Myocyte (in vitro differentiated cells): Measurements from ENCODE around the gene TMEM252. TPM values are rescaled to one million over a fixed set of nuclear protein-coding genes. Genes with fewer than 3 reads are reported as not detected.
A peak's percentile ranks its signal among the peaks of the same experiment; 100 is the strongest.

Source experiments
- DNase-seq: peaks from one replicate; pipeline ENCODE4 v3.0.0-alpha.2; 2012; ENCODE audit warnings: low read depth
- polyA plus RNA-seq: library from polyadenylated mRNA; unstranded; fragments of >200 nt; gene quantifications from one replicate; pipeline ENCODE4 v1.2.1, GENCODE V29; 2012; ENCODE audit warnings: missing spikeins
- total RNA-seq: library from RNA; depleted of rRNA; stranded (reverse); fragments of >200 nt; gene quantifications from 2 replicates; pipeline ENCODE4 v1.2.3, GENCODE V29; 2014

Gene TMEM252, protein sequence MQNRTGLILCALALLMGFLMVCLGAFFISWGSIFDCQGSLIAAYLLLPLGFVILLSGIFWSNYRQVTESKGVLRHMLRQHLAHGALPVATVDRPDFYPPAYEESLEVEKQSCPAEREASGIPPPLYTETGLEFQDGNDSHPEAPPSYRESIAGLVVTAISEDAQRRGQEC
- not detected in 2 replicates for total RNA-seq
- polyA plus RNA-seq, result not detected

DNA sequence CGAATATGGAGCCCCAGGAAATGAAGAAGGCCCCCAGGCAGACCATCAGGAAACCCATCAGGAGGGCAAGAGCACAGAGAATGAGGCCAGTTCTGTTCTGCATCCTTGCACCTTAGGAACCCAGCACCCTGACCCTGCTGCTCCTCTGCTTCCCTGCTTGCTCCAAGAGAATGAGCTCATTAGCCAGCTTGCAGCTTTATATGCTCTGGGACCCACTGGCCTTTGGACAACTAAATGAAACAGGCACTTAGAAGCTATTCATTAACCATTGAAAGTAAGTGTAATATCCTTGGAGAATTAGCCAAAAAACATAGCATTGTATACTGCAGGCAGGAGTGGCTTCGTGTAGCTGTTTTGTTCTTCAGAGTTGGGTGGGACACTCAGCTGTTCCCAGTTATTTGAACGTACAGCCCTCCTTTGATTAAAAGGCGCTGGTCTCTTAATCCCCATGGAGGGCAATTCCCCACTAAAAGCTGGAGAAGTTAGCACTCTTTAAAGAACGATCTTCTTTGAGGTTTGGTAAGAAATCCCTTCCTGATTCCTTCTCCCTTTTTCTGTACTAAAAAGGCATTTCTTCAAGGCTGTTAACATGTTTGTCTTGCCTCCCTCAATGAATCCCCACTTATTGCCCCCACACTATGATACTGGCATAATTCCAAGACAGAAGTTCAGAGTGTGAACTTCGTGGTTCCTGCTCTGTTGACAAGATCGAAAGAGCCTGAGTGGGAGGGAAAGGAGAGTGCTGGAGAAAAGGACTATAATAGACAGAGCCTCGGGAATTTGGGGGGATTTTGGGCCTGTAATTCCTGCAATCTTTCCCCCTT, at the start of gene TMEM252:
Gene TMEM252 (minus strand): TSS at position 172 of the 824 bp plus-strand sequence. CDS start 69 bp downstream, at position 103.
- no peak for DNase-seq

DNA sequence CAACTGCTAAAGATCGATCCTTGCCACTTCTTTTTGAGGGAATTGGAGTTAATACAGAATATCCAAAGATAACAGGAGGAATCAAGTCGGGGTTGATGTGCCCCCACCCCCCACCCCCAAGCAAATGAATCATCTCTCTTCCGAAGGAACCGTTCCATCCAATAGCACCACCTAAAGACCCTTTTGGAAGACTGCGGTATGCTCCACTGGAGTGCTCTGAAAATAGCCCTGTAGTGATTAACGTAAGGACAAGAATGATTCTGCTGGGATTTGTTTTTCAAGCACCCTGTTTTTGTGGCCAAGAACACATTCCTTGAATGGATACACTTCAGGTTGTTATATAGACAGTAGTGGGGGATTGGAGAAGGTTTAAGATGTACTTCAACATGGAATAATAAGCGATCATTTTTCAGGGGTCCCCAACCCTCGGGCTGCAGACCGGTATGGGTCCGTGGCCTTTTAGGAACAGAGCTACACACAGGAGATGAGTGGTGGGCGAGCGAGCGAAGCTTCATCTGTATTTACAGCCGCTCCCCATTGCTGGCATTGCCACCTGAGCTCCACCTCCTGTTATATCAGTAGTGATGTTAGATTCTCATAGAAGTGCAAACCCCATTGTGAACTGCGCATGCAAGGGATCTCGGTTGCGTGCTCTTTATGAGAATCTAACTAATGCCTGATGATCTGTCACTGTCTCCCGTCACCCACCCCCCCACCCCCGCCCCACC, 44.5 kb upstream of the TMEM252 start:
- no peak for DNase-seq

DNA sequence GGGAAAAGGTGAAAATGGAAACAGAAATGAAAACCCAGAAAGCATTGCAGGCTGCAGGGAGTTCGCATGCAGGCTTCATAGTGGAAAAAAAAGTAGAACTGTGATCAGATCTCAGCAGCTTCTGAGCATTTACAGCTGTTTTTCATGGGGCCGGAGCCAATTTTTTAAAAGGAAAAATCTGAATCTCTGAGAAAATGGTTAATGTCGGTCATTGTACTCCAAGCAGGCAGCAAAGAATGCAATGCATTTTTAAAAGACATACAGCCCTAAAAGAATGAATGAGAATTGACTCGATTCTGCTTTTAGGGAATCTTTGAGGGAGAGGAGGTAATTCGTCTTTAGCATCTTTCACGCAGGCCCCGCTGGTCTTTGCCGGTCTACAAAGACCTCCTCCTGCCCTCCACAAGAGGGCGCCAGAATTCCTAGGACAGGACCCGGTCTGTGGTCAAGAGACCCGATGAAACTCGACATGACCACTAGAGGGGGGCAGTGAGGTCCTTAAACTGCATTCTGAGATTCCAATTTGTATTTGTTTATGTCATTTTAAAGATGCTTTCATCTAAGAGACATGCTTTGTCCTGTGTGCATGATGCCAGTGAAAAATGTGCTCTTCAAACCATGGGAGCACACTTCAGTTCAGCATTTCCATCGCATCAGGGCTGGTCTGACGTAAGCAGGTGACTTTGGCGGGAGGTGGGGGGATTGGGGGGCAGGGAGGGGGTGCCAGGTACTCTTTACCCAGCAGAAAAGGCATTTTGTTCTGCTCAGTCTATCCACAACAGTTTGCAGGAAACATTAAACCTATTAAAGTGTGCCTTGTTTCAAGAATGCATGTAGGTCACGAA, 43.7 kb upstream of the TMEM252 start:
- DNase-seq, result peak; percentile 85

DNA sequence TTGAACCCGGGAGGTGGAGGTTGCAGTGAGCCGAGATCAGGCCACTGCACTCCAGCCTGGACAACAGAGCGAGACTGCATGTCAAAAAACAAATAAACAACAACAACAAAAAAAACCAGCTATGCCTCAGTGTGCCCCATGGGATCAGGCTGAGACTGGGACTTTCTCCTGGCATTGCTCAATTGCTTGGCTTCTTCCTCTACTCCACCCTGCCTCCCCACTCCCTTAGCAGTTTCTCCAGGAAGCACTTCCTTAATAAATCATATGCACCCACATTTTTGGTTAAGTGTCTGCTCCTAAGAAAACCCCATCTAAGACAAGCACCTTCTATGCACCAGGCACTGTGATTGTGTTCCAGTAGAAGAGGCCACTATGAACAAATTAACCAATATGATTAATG, 41.0 kb upstream of the TMEM252 start:
- DNase-seq, result no peak

DNA sequence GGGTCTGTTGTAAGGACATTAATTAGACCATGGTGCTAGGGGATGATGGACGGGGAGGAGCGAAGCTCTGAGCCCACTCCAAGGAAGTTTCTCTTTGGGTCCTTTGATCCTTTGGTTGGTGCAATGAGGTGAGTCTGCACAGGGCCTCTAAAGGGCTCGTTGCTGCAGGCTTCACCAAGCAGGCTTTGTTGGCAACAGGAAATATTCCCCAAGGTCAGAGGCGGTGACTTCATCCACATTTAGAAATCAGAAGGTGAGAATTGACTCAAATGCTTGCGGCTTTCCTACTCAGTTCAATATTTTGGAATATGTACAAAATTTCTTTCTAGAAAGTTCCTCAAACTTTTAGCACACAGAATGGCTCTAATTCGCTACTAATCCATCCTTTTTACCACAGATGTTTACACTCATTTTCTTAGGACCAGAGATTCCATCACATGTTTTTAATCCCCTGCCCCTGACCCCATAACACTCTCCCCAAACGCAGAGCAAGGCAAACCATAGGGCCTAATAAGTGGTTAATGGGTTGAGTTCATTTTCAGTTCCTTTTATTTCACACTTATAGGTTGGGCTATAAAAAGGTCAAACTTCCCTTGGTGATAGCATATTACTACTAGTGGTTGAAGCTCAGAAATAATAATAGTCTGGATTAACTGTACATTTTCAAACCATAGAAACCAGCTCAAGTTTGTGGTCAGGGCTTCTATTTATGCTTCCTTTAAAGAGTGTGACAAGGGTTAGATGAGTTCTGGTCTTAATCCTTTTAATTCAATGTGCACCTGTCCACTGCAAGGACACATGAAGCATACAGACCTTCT, 37.3 kb upstream of the TMEM252 start:
- DNase-seq, result no peak

DNA sequence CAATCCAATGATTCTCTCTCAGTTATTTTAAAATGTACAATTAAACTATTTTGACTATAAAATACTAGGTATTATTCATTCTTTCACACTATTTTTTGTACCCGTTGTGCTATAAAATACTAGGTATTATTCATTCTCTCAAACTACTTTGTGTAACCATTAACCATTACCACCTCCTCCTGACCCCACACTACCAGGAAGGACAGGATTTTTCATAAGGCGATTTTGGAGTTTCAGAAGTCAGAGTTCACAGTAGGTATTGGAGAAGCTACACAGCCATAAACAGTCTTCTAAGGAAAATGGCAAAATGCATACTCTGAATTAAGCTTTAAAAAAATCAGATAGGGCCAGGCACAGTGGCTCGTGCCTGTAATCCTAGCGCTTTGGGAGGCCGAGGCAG, 35.1 kb upstream of the TMEM252 start:
- no peak for DNase-seq

DNA sequence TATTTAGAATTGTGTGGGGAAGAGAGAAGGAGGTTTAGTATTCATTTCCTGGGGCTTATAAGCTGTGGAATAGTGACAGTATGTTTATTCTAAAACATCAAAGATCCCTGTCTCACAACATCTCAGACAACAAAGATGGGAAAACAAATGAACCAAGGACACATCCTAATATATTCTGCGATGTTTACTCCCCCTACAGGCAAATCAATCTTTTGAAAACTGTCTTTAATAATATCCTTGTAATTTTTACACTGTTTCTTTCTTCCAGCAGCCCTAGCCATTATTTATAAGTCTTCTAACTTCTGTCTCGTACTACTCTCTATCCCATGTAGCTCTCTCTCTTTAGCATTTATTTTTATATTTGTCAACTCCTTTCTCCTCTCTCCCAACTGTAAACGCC, 33.5 kb upstream of the TMEM252 start:
- no peak for DNase-seq

DNA sequence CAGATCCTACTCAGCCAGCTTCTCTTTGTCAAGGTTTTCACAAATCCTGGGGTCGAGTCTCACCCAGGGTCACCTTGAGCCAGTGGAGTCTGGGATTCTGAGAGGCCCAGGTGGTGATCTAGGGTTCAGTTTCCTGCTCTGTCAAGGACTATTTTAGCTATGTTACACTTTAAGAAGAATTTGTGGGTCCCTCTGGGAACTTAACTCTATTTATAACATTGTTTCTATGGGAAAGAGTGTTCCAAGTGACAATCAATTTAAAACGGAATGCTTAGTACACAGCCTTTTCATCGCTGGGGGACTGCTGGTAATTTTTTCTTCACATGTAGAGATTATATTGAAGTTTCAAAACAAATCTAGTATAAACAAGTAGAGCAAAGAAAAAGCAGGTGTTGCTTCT, 26.9 kb upstream of the TMEM252 start:
- DNase-seq, result no peak

DNA sequence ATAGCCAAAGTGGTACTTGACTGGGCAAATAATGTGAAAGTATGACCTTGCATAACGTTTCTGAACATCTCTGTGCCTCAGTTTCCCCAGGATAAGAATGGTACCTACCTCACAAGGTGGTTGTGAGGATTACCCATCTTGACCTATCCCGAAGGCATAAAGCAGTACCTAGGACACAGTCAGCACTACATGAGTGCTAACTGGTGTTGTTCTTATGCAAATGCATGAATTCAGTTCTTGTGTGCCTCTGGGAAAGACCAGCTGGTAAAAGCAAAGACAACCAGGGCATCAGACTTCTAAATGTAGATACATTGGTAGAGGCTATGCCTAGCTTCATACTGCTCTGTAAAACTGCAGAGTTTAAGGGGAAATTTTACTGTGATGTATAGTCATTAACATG, 21.8 kb upstream of the TMEM252 start:
- DNase-seq, result no peak

DNA sequence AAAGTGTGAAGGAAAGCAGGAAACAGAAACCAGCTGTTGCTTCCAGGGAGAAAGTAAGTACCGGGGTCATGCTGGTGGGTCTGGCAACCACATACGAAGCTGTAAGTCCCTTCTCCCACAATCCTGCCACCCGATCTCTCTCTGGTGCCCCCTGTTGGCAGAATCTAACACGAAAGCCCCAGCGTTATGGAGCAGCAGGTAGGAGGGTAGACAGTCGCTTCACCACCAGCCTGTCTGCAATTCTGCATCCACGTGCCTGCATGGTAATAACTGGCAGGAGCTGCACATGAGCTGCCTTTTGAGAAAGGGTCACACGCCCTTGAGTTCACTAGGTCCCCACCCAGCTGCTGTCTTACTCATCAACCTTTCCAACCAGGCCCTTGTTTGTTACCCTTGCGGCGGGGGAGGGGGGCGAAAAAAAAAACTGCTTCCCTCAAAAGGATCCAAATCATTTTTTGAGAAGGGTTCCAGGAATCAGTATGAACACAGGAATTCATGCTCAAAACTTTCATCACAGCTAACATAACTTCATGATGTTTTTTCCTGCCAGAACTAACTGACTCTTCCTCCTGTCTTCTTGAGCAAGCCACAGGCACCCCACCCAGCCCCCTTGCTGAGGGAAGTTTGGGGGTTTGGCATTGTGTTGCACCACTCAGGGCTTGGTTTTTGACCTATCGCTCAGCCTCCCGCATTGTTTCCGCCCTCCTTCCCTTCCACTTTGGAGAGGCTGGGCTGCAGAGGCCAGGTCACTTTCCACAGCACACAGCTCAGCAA, 19.6 kb upstream of the TMEM252 start:
- peak; percentile 11 for DNase-seq

DNA sequence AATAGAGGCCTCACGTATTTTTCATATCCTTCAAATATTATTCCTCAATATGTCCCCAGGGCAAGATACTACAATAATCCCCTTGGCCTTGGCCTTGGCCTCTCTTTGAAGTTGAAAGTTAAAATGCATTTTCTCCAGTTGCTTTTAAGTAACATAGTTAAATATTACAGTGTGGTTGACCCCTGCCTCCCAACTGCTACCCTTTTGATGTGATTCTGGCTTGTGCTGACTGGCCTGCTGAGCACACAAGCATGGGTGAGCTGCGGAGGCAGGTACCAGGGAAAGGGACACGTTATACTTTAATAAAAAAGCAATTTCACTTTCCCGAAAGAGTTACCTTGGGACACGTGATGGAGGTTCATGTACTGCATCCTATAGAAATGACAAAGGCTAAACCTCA, 17.9 kb upstream of the TMEM252 start:
- no peak for DNase-seq

DNA sequence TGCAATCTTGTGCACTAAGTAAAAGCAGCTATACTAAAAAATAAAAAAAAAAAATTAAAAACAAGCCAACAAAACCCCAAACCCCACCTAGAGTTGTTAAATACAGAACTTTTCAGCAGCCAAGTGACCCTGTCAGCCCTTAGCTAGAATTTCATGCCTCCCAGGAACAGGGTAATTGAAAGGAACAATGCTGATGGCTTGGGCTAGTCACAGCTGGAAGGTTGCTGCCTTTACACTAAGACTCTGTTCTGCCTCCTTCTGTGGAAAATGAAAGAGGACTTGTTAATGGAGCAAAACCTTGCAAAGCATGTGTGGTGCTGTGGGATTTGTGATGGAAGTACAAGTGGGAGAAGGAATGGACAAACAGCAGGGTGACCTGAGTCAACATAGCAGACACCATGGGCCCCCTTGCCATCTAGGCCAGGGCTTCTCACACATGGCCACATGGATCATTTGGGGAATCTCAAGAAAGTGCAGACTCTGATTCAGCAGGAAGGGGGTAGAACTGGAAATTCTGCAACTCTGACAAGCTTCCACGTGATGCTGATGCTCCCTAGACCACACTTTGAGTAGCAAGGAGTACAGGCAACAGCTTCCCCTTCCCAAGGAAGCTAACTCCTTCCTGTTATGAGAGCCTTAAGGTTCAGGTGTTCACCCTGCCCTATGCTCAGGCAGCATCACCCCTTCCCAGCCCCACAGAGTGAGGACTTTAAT, 14.9 kb upstream of the TMEM252 start:
- no peak for DNase-seq

DNA sequence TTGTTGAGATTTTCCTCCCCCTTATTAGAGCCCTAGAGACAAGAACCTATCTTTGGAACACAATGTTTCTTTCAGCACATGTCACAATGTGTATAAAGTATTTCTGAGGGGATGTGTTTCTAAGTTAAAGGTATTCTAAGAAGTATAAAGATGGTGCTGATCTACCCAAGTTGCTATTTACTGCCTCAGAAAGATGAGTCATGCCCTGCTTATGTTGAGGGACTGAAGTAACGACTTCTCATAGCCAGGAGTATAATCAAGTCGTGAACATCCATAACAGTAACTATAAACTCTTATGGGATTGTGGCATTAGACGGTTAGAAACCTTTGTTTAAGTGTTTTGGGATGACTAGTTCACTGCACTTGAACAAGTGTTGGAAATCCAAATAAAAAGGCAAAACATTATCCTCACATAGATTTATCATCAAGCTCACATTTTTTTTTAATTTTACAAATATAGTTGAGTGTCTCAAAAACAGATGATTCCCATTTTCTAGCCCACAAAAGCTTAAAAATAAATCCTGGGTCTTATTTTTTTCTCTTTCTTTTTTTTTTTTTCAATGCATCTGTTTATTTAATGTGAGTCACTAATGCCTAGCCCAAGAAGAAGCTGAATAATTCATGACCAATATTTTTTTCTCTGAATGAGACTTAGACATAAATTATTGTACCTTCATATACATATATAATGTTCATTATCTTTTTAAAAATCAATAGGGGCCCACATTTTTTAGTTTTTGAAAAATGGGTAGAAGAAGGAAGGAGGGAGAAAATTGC, 12.2 kb upstream of the TMEM252 start:
- DNase-seq, result peak; percentile 3

DNA sequence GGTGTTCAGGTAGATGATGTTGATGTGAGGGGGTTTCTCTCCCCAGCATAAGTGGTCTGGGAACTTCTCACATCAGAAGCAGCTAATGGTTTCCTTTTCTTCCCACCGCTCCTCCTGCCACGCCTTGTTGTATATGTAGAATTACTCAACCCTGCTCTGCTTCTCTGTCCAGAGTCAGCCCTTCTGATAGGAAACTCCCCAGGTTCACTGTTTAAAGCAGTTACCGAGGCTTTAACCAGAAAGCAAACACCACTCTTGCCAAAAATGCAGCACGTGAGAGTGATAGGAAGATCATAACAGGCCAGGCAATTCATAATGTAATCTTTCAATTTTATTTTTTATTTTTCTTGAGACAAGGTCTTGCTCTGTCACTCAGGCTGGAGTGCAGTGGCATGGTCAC, 10.5 kb upstream of the TMEM252 start:
- DNase-seq, result no peak

DNA sequence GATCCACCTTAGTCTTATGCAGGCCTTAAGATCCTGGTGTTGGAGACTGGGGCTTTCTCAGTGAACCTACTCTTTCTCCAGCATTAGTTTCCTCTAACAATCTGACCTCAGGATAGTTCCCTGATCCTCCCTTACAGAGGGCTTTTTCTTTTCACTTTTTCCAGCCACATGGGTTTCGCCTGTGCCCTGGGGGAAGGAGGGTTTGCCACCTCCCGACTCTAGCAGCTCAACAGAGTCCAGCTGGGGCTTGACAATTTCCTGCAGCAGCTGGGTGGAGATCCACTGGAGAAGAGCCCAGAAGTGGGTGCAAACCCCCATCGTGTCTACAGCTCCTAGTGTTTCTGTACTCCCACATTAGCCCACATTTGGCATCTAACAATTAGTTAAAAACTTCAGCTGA, 7.6 kb upstream of the TMEM252 start:
- DNase-seq, result no peak

DNA sequence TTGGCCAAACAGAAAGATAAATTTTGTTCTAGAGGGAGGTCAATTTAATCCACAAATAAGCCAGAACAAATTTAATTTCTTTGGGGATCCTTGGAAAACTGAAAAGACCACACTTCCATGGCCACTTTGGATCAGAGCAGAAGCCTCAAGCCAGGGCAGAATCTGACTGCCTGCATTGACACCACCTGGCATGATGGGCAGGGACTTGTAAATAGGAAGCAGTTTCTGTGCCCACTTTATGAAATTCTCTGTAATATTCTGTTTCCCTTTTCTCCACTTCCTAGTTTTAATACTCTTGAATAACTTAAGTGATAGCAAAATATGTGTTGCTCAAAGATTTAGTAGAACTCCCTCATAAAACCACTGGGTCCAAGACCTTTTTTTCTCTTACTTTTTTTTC, 6.7 kb upstream of the TMEM252 start:
- DNase-seq, result no peak

DNA sequence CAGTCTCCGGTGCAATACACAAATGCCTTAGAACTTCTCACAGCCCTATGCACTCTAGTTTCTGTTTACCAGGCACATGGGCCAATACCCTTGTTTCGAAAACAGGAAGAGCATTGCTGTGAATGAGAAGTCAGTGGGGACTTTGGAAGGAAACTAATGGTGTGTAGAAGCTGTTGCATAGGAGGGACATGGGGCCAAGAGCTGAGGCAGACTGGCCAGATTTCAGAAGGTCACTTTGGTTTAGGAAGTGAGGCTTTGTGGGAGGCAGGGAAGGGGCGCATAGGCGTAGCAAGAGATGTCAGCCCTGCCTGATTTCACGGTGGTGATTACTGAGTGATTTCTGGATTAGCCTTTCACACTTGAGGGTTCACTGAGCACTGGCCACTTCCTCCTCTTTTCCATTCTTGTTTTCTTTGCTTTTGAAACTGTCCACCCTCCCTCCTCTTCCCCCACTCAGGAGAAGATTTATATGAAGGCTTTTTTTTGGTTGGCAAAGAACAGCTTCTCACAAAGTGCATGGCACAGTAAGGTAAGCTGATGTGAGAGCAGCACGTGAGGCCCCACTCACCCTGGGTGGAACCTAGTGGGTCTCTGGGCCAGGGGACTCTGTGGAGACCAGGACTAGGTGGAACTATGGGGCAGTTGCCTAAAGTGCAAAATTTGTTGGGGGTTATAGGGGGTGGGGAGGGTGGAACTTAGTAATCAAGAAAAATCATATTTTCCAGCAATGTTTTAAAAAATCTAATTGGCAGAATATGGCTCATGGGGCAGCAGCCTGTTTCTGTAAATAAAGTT, 6.1 kb upstream of the TMEM252 start:
- no peak for DNase-seq
